Karpas-422 (cell line): ENCODE data around the gene JUNB. TPM values are rescaled to one million over a fixed set of nuclear protein-coding genes. Genes with fewer than 3 reads are reported as not detected.

Experiments
- DNase-seq: peaks from one replicate; pipeline ENCODE4 v3.0.0-alpha.2; 2015
- H2AFZ ChIP-seq: fragments of 200-600 bp; sonication (generic); 2 replicates; pipeline ENCODE4 v1.6.1; 2014; ENCODE audit warnings: antibody characterized with exemption, low read length, mixed read lengths
- H3K27ac ChIP-seq: fragments of 200-600 bp; sonication (generic); 2 replicates; pipeline ENCODE4 v1.5.1; 2014; ENCODE audit warnings: mild to moderate bottlenecking, low read length, moderate library complexity
- H3K27me3 ChIP-seq: fragments of 200-600 bp; sonication (generic); 2 replicates; pipeline ENCODE4 v1.6.1; 2014; ENCODE audit warnings: low read length, mixed read lengths
- H3K36me3 ChIP-seq: fragments of 200-600 bp; sonication (generic); 2 replicates; pipeline ENCODE4 v1.6.1; 2014; ENCODE audit warnings: low read length, mixed read lengths; ENCODE audit not compliant: insufficient read depth
- H3K4me1 ChIP-seq: fragments of 200-600 bp; sonication (generic); 2 replicates; pipeline ENCODE4 v1.6.1; 2014; ENCODE audit warnings: mild to moderate bottlenecking, low read length, mixed read lengths
- H3K4me2 ChIP-seq: fragments of 200-600 bp; sonication (generic); 2 replicates; pipeline ENCODE4 v1.6.1; 2014; ENCODE audit warnings: low read length, low read depth, mild to moderate bottlenecking; ENCODE audit not compliant: poor library complexity, severe bottlenecking
- H3K4me3 ChIP-seq: fragments of 200-600 bp; sonication (generic); 2 replicates; pipeline ENCODE4 v1.5.1; 2014; ENCODE audit warnings: mild to moderate bottlenecking, antibody characterized with exemption, low read length, mixed read lengths
- H3K79me2 ChIP-seq: fragments of 200-600 bp; sonication (generic); 2 replicates; pipeline ENCODE4 v1.6.1; 2014; ENCODE audit warnings: mild to moderate bottlenecking, low read length, mixed read lengths
- H3K9ac ChIP-seq: fragments of 200-600 bp; sonication (generic); 2 replicates; pipeline ENCODE4 v1.6.0; 2014; ENCODE audit warnings: low read length
- H3K9me2 ChIP-seq: fragments of 200-600 bp; sonication (generic), shearing (Covaris generic); replicated peaks from 2 replicates; pipeline ENCODE4 v1.6.0; 2014; ENCODE audit warnings: mild to moderate bottlenecking, low read length, moderate library complexity; ENCODE audit not compliant: insufficient read depth
- H3K9me3 ChIP-seq: fragments of 300-700, 200-600 bp; sonication (generic); 2 replicates; pipeline ENCODE4 v1.6.1; 2014; ENCODE audit warnings: low read length, mixed read lengths
- H4K20me1 ChIP-seq: fragments of 200-600 bp; sonication (generic); 2 replicates; pipeline ENCODE4 v1.6.1; 2014; ENCODE audit warnings: mild to moderate bottlenecking, antibody characterized with exemption, low read length, low read depth; ENCODE audit not compliant: insufficient read depth
- total RNA-seq: library from RNA; depleted of rRNA; stranded (reverse); fragments of >200 nt; shearing (Covaris generic); gene quantifications from 2 replicates; pipeline ENCODE4 v1.2.3, GENCODE V29; 2014; ENCODE audit warnings: low replicate concordance

Gene JUNB
- total RNA-seq, 1 experiment from 2014 or later = 60.0 TPM

GRCh38 chr19:12767666-12768065 is 23.6 kb upstream of the JUNB start:
- Histone ChIP-seq H3K9me2 (no peaks in the 10 kb centered on the region), H3K27ac (no peak overlapping the region), H3K36me3 (peaks cover 5% of the 10 kb centered on the region; the same call in 1 of the 2 replicates), H4K20me1 (no peaks in the 10 kb centered on the region), H3K4me1 (peaks cover 9% of the 10 kb centered on the region), H3K4me3 (no peak overlapping the region), H2AFZ (no peak overlapping the region), H3K79me2 (no peaks in the 10 kb centered on the region), H3K27me3 (no peaks in the 10 kb centered on the region), H3K4me2 (no peak overlapping the region), H3K9me3 (no peaks in the 10 kb centered on the region), H3K9ac (no peak overlapping the region)
- no peak for DNase-seq

GRCh38 chr19:12769689-12770088 is 21.6 kb upstream of the JUNB start:
- H3K27me3 ChIP-seq = no peaks in the 10 kb centered on the region
- no peak overlapping the region for H2AFZ ChIP-seq
- H3K9me2 ChIP-seq = no peaks in the 10 kb centered on the region
- H3K4me2 ChIP-seq = peak overlapping the region; percentile 47
- H3K4me1 ChIP-seq = peaks cover 11% of the 10 kb centered on the region
- no peaks in the 10 kb centered on the region for H3K79me2 ChIP-seq
- H4K20me1 ChIP-seq = no peaks in the 10 kb centered on the region
- peak; percentile 89 for DNase-seq
- no peaks in the 10 kb centered on the region for H3K9me3 ChIP-seq
- no peak overlapping the region for H3K27ac ChIP-seq
- no peak overlapping the region for H3K9ac ChIP-seq
- no peak overlapping the region for H3K4me3 ChIP-seq
- H3K36me3 ChIP-seq = no peaks in the 10 kb centered on the region

- H3K27me3 ChIP-seq = no peaks in the 10 kb centered on the region
- no peaks in the 10 kb centered on the region for H3K9me2 ChIP-seq
- H2AFZ ChIP-seq = no peak overlapping the region
- H3K4me3 ChIP-seq = no peak overlapping the region
- no peak overlapping the region for H3K4me2 ChIP-seq
- no peaks in the 10 kb centered on the region for H3K9me3 ChIP-seq
- no peak overlapping the region for H3K9ac ChIP-seq
- H3K27ac ChIP-seq = no peak overlapping the region
- no peaks in the 10 kb centered on the region for H3K36me3 ChIP-seq
- no peaks in the 10 kb centered on the region for H3K79me2 ChIP-seq
- no peak for DNase-seq
- peaks cover 16% of the 10 kb centered on the region for H3K4me1 ChIP-seq
- H4K20me1 ChIP-seq = no peaks in the 10 kb centered on the region
Measured at GRCh38 chr19:12770922-12771321, 20.4 kb upstream of the JUNB start.

GRCh38 chr19:12772323-12772722 is 19.0 kb upstream of the JUNB start:
- no peaks in the 10 kb centered on the region for H3K9me2 ChIP-seq
- no peak overlapping the region for H3K27ac ChIP-seq
- H3K9ac ChIP-seq = no peak overlapping the region

GRCh38 chr19:12773571-12773970 is 17.7 kb upstream of the JUNB start:
- Histone ChIP-seq H3K9me3 (no peaks in the 10 kb centered on the region), H3K27me3 (no peaks in the 10 kb centered on the region), H4K20me1 (no peaks in the 10 kb centered on the region), H3K79me2 (no peaks in the 10 kb centered on the region), H3K4me2 (no peak overlapping the region), H3K4me1 (peaks cover 29% of the 10 kb centered on the region), H3K27ac (no peak overlapping the region), H3K9ac (no peak overlapping the region), H2AFZ (no peak overlapping the region), H3K36me3 (no peaks in the 10 kb centered on the region), H3K4me3 (no peak overlapping the region), H3K9me2 (no peaks in the 10 kb centered on the region)
- peak; percentile 59 for DNase-seq

More at GRCh38 chr19:12772323-12772722, 19.0 kb upstream of the JUNB start:
- Histone ChIP-seq H4K20me1 (no peaks in the 10 kb centered on the region), H3K27me3 (no peaks in the 10 kb centered on the region), H3K79me2 (no peaks in the 10 kb centered on the region), H3K4me3 (no peak overlapping the region), H3K4me1 (peaks cover 18% of the 10 kb centered on the region), H3K4me2 (no peak overlapping the region), H2AFZ (no peak overlapping the region), H3K9me3 (no peaks in the 10 kb centered on the region), H3K36me3 (no peaks in the 10 kb centered on the region)
- DNase-seq = no peak

- Histone ChIP-seq H3K4me1 (peaks cover 34% of the 10 kb centered on the region), H3K9ac (peak within 1 kb of the TSS; percentile 88), H3K9me3 (no peaks in the 10 kb centered on the region), H4K20me1 (no peaks in the 10 kb centered on the region), H3K4me3 (peak within 1 kb of the TSS; percentile 88), H3K36me3 (no peaks in the 10 kb centered on the region), H3K9me2 (no peaks in the 10 kb centered on the region), H3K79me2 (no peaks in the 10 kb centered on the region), H2AFZ (peak within 1 kb of the TSS; percentile 86; the same call in 1 of the 2 replicates), H3K4me2 (peak within 1 kb of the TSS; percentile 90), H3K27me3 (no peaks in the 10 kb centered on the region), H3K27ac (no peak within 1 kb of the TSS)
- DNase-seq = no peak
Measured at GRCh38 chr19:12774588-12775555, 16.4 kb upstream of the JUNB start, which contains the start of gene HOOK2. Gene HOOK2, minus strand, starts transcription at chr19:12775552. Its CDS starts 103 bp downstream, at chr19:12775449.

- no peaks in the 10 kb centered on the region for H3K9me2 ChIP-seq
- peak overlapping the region; percentile 86 for H3K9ac ChIP-seq
- peak overlapping the region; percentile 79 for H3K4me2 ChIP-seq
- peak; percentile 94 for DNase-seq
- H3K36me3 ChIP-seq = no peaks in the 10 kb centered on the region
- H4K20me1 ChIP-seq = no peaks in the 10 kb centered on the region
- no peaks in the 10 kb centered on the region for H3K27me3 ChIP-seq
- no peaks in the 10 kb centered on the region for H3K79me2 ChIP-seq
- peak overlapping the region; percentile 46 for H3K27ac ChIP-seq
- peak overlapping the region; percentile 71 for H3K4me3 ChIP-seq
- H3K9me3 ChIP-seq = no peaks in the 10 kb centered on the region
- H3K4me1 ChIP-seq = peaks cover 38% of the 10 kb centered on the region
- H2AFZ ChIP-seq = peak overlapping the region; percentile 71; the same call in 1 of the 2 replicates
Measured at GRCh38 chr19:12777217-12778016, 13.9 kb upstream of the JUNB start.
